ENCODE data around the gene ICAM4. TPM values are rescaled to one million over a fixed set of nuclear protein-coding genes. Genes with fewer than 3 reads are reported as not detected.
"Not testable (repeated sequence)": the region's sequence is repeated elsewhere in the genome, so short reads cannot be mapped to it uniquely, and the experiment has no call there.

ICAM4 gene, protein sequence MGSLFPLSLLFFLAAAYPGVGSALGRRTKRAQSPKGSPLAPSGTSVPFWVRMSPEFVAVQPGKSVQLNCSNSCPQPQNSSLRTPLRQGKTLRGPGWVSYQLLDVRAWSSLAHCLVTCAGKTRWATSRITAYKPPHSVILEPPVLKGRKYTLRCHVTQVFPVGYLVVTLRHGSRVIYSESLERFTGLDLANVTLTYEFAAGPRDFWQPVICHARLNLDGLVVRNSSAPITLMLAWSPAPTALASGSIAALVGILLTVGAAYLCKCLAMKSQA
- 1 to 10 TPM in 1 of 4 donors, not detected in 3; 1.3 TPM for total RNA-seq

DNA sequence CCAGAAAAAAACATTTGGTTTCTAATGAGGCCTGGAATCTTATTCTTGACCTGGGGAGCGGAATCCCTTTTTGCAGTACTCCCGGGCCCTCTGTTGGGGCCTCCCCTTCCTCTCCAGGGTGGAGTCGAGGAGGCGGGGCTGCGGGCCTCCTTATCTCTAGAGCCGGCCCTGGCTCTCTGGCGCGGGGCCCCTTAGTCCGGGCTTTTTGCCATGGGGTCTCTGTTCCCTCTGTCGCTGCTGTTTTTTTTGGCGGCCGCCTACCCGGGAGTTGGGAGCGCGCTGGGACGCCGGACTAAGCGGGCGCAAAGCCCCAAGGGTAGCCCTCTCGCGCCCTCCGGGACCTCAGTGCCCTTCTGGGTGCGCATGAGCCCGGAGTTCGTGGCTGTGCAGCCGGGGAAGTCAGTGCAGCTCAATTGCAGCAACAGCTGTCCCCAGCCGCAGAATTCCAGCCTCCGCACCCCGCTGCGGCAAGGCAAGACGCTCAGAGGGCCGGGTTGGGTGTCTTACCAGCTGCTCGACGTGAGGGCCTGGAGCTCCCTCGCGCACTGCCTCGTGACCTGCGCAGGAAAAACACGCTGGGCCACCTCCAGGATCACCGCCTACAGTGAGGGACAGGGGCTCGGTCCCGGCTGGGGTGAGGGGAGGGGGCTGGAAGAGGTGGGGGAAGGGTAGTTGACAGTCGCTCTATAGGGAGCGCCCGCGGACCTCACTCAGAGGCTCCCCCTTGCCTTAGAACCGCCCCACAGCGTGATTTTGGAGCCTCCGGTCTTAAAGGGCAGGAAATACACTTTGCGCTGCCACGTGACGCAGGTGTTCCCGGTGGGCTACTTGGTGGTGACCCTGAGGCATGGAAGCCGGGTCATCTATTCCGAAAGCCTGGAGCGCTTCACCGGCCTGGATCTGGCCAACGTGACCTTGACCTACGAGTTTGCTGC lies at the start of gene ICAM4:
Gene ICAM4 (plus strand): TSS at position 153 of the 935 bp plus-strand sequence. CDS start 58 bp downstream, at position 211.
- no peak for DNase-seq (ENCODE audit: low spot score in 2 of 2)
- no peak within 1 kb of the TSS for H3K27ac ChIP-seq
- no peak for TF ChIP-seq POLR2A (IDR thresholded peaks at IDR 0.05)
- TF ChIP-seq, protein P1, sequence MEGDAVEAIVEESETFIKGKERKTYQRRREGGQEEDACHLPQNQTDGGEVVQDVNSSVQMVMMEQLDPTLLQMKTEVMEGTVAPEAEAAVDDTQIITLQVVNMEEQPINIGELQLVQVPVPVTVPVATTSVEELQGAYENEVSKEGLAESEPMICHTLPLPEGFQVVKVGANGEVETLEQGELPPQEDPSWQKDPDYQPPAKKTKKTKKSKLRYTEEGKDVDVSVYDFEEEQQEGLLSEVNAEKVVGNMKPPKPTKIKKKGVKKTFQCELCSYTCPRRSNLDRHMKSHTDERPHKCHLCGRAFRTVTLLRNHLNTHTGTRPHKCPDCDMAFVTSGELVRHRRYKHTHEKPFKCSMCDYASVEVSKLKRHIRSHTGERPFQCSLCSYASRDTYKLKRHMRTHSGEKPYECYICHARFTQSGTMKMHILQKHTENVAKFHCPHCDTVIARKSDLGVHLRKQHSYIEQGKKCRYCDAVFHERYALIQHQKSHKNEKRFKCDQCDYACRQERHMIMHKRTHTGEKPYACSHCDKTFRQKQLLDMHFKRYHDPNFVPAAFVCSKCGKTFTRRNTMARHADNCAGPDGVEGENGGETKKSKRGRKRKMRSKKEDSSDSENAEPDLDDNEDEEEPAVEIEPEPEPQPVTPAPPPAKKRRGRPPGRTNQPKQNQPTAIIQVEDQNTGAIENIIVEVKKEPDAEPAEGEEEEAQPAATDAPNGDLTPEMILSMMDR (IDR thresholded peaks at IDR 0.05): no peak
- no peak for TF ChIP-seq EP300 (IDR thresholded peaks at IDR 0.05)
- peak within 1 kb of the TSS in 2 of 4 donors; percentile 15 to 18 for H3K4me3 ChIP-seq
- H3K4me1 ChIP-seq: peaks cover 0 to 57% (median 45%) of the 10 kb centered on the region in 4 donors
- peaks cover 0 to 55% of the 10 kb centered on the region in 2 donors for H3K27me3 ChIP-seq
- 2 to 3% methylated on average over 34 to 47 of the region's 59 CpGs for WGBS, 2 donors
- peaks cover 0 to 38% (median 4%) of the 10 kb centered on the region in 3 donors for H3K36me3 ChIP-seq
- no peaks in the 10 kb centered on the region for H3K9me3 ChIP-seq

DNA sequence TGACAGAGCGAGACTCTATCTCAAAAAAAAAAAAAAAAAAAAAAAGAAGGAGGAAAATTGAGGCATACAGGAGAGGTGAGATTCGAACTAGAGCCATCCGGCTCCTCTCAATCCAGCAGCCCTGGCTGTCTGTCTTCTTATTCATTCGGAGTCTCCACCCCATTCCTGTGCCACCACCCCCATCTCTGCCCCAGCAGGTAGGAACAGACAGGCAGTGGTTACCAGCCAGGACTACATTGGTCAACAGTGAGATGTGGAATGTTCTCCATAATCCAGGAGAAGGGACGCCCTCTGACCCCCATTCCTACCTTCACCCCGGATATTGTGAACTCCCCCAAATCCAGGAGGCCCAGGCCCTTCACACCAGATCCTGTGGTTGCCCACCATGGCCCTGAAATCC lies 49.1 kb upstream of the ICAM4 start:
- peaks cover 0 to 17% (median 2%) of the 10 kb centered on the region in 4 donors for H3K4me1 ChIP-seq
- WGBS, 2 donors: 82 to 88% methylated on average over 6 of the region's 6 CpGs
- no peaks in the 10 kb centered on the region for H3K9me3 ChIP-seq
- DNase-seq (ENCODE audit: low spot score in 2 of 2): no peak
- peak overlapping the region in 3 of 4 donors; percentile 40 to 66 (median 45) for H3K27ac ChIP-seq
- no peak overlapping the region for H3K4me3 ChIP-seq
- H3K27me3 ChIP-seq: no peaks in the 10 kb centered on the region
- no peak for TF ChIP-seq EP300 (IDR thresholded peaks at IDR 0.05)
- TF ChIP-seq POLR2A (IDR thresholded peaks at IDR 0.05): no peak
- TF ChIP-seq, protein P1 (IDR thresholded peaks at IDR 0.05): no peak
- H3K36me3 ChIP-seq: no peaks in the 10 kb centered on the region

DNA sequence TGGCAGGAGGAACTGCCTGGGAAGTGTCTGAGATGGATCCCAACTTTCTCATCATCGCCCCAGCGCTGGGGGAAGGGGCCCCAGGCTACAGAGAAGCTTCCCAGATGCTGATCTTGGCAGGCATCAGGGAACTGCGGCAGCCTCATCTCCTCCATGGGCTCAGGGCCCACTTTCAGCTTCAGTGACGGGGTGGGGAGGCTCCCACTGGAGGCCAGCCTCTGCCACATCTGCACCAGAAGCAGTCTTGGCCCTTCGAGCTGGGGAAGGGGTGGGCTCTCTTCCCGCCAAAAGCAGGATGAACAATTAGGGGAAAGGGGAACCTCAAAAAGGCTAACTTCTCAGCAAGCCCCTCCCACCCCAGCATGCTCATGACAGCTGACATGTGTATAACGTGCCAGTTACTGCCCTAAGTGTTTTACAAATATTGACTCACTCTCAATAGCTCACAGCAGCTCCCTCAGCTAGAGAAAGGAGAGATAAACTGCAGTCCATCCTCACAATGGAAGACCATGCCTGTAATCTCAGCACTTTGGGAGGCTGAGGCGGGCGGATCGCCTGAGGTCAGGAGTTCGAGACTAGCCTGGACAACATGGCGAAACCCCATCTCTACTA lies 48.5 kb upstream of the ICAM4 start:
- no peaks in the 10 kb centered on the region for H3K27me3 ChIP-seq
- WGBS, 2 donors: 63 to 68% methylated on average over 12 of the region's 12 CpGs
- no peak for DNase-seq (ENCODE audit: low spot score in 2 of 2)
- H3K27ac ChIP-seq: peak overlapping the region in 3 of 4 donors; percentile 40 to 66 (median 45)
- no peak overlapping the region for H3K4me3 ChIP-seq
- no peaks in the 10 kb centered on the region for H3K9me3 ChIP-seq
- peaks cover 0 to 17% (median 2%) of the 10 kb centered on the region in 4 donors for H3K4me1 ChIP-seq
- TF ChIP-seq, protein P1 (IDR thresholded peaks at IDR 0.05): no peak
- TF ChIP-seq POLR2A (IDR thresholded peaks at IDR 0.05) (no peak), EP300 (IDR thresholded peaks at IDR 0.05) (no peak)
- no peaks in the 10 kb centered on the region for H3K36me3 ChIP-seq

DNA sequence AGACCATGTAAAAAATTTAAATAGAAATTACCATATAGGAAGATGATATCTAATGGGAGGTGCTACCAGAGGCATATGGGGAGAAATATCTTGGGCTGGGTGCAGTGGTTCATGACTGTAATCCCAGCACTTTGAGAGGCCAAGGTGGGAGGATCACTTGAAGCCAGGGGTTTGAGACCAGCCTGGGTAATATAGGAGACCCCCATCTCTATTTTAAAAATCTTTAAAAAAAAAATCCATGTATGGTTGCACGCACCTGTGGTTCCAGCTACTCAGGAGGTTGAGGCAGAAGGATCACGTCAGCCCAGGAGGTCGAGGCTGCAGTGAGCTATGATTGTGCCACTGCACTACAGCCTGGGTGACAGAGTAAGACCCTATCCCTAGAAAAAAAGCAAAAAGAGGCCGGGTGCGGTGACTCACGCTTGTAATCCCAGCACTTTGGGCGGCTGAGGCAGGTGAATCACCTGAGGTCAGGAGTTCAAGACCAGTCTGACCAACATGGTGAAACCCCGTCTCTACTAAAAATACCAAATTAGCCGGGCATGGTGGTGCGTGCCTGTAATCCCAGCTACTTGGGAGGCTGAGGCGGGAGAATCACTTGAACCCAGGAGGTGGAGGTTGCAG lies 44.8 kb upstream of the ICAM4 start:
- 94 to 95% methylated on average over 11 of the region's 11 CpGs for WGBS, 2 donors
- H3K36me3 ChIP-seq, H3K27ac ChIP-seq: not testable (repeated sequence)

DNA sequence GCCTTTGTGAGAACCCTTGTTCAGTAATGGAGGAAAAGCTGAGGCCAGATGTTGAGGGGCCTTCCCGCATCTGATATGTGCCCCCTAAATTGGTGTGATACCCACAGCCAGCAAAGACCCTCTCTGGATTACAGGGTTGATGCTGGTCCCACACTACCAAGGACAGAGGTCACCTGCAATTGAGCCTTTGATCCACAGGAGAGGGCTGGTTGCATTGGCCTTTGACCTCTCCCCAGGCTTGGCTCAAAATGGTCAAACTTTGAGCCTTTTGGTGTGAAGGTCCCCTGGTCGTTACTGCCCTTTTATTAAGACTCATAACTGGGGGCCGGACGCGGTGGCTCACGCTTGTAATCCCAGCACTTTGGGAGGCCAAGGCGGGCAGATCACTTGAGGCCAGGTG lies 43.1 kb upstream of the ICAM4 start:
- WGBS, 2 donors: 87 to 89% methylated on average over 7 of the region's 7 CpGs
- Histone ChIP-seq H3K27me3 (no peaks in the 10 kb centered on the region), H3K4me1 (no peaks in the 10 kb centered on the region), H3K9me3 (no peaks in the 10 kb centered on the region), H3K27ac (no peak overlapping the region), H3K4me3 (no peak overlapping the region), H3K36me3 (peaks cover 0 to 11% (median 0%) of the 10 kb centered on the region in 3 donors)
- TF ChIP-seq EP300 (IDR thresholded peaks at IDR 0.05) (no peak), POLR2A (IDR thresholded peaks at IDR 0.05) (no peak)
- TF ChIP-seq, protein P1 (IDR thresholded peaks at IDR 0.05): no peak
- no peak for DNase-seq (ENCODE audit: low spot score in 2 of 2)

More for the DNA sequence above, 44.8 kb upstream of the ICAM4 start:
- not testable (repeated sequence) for H3K9me3 ChIP-seq; DNase-seq (ENCODE audit: low spot score in 2 of 2); H3K4me1 ChIP-seq; H3K4me3 ChIP-seq; H3K27me3 ChIP-seq

All from tibial nerve (tissue), 4 donors.